ENCODE measurements around the gene RHBG.

The RHBG gene

DNA sequence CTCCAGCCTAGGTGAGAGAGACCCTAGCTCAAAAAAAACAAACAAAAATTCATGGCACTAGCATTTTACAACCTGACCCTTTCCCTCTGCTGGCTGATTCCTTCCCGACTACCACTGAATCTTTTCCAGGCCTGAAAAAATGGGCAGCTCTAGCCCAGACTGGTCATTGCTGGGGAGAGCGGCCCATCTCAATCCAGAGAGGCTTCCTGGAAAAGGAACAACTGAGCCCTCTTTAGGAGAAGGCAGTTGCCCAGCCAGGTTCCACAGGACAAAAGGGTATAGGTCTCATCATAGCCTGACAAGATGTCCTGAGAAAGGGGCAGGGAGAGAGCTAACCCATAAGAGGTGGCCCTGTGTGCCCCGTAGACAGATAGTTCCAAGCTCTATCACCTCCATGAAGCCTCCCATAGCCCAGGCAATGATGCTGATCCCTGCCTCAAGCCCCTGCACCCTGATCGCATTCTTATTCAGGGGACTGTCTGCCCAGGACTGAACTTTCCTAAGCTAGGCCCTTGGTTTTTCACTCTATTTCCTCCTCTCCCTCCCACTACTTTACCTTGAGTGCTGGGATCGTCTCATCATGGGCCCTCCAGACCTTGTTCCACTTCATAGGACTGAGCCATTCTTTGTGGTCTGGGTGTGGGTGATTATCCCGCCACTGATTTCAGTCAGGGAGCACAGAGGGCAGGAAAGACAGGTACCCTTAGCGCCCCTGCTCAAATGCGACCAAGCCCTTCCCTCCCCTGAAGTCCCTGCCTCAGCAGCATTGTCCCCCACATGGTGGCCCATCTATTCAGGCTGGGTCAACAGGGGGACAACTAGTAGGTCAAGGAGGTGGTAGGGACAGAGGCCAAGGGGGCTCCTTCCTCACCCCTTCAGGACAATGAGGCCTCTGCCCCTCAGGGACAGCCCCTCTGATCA is 18.2 kb downstream of the RHBG start:
- no peak for DNase-seq (ENCODE audit: low read depth)
- TF ChIP-seq, protein P1, sequence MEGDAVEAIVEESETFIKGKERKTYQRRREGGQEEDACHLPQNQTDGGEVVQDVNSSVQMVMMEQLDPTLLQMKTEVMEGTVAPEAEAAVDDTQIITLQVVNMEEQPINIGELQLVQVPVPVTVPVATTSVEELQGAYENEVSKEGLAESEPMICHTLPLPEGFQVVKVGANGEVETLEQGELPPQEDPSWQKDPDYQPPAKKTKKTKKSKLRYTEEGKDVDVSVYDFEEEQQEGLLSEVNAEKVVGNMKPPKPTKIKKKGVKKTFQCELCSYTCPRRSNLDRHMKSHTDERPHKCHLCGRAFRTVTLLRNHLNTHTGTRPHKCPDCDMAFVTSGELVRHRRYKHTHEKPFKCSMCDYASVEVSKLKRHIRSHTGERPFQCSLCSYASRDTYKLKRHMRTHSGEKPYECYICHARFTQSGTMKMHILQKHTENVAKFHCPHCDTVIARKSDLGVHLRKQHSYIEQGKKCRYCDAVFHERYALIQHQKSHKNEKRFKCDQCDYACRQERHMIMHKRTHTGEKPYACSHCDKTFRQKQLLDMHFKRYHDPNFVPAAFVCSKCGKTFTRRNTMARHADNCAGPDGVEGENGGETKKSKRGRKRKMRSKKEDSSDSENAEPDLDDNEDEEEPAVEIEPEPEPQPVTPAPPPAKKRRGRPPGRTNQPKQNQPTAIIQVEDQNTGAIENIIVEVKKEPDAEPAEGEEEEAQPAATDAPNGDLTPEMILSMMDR (conservative IDR thresholded peaks at IDR 0.05; ENCODE audit: low read length), result no peak
- H3K4me3 ChIP-seq (ENCODE audit: low read length), result no peak overlapping the region

DNA sequence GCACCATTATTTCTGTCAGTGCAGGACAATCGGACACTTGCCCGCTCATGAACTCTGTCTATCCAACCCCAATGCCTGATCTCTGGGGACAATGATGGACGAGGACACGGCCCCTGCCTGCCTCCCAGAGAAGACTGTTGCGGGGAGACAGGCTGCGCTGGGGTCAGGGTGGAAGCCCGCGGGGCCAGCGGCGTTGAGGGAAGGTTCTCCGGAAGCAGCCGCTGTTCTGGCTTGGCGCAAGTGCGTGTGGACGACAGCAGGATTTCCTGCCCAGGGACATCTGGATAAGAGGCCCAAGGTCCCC is 18.8 kb downstream of the RHBG start:
- DNase-seq (ENCODE audit: low read depth), result no peak
- H3K4me3 ChIP-seq (ENCODE audit: low read length), result no peak overlapping the region
- TF ChIP-seq, protein P1 (conservative IDR thresholded peaks at IDR 0.05; ENCODE audit: low read length), result no peak

DNA sequence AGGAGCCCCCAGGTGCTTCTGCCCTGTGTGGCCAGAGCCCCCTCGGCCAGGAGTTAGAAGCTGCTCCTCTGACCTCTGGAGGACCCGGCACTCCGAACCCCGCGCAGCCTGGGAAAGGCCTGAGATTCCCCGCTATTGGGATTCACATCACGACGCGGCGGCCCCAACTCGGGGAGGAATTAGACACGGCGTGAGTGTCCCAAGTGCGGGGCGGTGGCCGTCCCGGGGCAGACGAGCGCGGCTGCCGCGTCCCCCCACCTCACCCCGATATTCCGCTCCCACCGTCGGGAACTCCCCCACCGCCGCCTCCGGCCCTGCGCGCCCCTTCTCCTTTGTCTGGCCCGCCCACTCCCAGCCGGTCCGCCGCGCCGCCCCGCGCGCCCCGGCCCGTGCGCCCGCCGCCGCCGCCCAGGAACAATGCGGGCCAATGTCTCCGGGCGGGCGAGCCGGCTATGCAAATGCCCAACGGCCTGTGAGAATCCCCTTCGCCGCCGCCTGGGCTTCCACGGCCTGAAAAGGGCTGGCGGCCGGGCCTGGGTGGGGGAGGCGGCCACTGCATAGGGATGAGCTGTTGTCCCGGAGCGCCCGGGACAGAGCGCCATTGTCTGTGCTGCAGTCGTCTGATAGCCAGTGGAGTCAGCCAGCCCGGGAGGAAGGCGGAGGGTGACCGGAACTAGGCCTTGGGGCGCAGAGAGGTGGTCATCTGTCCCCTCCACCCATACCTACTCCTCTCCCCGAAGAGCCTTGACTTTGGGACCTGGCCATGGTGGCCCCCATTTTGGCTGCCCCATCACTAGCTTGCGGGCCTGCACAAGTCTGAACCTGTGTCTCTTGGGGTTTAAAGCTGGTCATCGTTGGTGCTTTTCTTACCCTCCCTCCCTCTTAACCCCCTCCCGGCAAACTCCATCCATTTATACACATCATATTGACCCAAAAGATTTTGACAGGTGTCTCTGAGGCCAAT is 19.4 kb downstream of the RHBG start:
- TF ChIP-seq, protein P1 (conservative IDR thresholded peaks at IDR 0.05; ENCODE audit: low read length), result no peak
- no peak overlapping the region for H3K4me3 ChIP-seq (ENCODE audit: low read length)
- no peak for DNase-seq (ENCODE audit: low read depth)

DNA sequence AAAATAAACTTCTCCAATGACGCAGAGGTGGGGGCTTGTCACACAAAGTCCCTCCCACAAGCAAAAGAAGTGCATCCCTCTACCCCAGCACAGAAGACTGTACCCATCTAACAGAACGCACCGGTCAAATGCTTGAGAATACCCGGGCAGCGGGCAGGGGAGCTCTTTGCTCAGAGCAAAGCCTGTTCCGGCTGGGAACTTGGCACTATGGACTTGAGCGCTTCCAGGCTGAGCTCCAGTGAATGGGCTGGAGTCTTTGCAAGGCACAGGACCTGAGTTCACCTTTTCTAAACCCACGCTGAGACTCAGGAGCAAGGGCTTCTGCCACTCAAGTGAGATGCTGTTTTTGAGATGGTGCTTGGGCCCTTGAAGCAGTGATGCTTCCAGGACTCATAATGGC is 20.3 kb downstream of the RHBG start:
- TF ChIP-seq, protein P1 (conservative IDR thresholded peaks at IDR 0.05; ENCODE audit: low read length), result no peak
- H3K4me3 ChIP-seq (ENCODE audit: low read length), result no peak overlapping the region
- no peak for DNase-seq (ENCODE audit: low read depth)

DNA sequence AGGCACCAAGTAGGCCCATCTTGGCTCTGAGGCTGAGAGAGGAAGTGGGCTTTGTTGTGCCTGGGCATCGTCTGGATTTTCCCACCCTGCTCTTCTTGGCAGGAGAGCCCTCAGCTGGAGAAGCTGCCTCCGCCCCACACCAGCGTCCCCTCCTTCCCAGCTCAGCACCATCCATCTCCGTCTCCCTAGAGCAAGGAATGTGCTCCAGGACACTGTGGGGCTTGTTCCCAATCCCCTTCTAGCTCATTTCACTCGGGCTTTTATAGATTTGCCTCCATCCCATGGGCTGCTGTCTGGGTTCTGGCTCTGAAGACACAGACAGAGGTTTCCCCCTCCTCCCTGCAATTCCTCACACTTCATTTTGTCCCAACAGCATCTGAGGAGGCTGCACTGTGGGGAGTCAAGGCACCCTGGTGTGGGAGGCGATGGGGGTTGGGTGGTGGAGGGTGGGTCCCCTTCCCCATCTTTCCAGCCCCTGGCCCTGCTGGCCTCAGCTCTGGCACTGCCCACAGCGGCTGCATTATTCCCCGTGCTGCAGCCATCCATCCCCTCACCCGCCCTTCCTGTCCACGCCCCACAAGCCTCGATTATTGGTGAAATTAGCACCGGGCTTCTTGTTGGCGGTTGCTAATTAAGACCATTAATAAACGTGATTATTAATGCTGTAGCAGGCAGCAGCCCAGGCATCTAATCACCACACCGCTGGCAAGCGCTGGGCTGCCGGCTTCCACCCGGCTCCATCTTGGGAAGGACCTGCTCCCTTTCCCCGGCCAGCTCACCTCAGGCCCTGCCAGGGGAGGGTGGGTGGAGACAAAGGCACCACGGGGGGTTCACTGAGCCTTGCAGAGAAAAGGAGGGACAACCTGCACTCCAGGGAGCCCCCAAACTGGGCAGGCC is 21.7 kb downstream of the RHBG start:
- no peak for DNase-seq (ENCODE audit: low read depth)
- H3K4me3 ChIP-seq (ENCODE audit: low read length), result no peak overlapping the region
- TF ChIP-seq, protein P1 (conservative IDR thresholded peaks at IDR 0.05; ENCODE audit: low read length), result no peak

DNA sequence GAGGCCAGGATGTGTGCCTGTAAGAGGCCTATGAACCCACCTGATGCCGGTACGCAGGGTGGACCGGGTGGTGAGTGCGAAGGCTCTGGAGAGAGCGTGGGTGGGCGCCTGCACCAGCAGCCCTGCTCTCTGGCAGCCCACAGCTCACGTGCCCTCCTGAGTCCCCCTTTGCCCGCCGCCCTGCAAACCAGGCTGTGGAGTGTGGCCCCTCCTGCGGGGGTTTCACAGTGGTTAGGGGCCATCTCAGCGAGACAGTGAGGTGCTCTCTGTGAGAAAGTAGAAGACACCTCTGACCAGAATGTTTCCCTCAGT is 22.3 kb downstream of the RHBG start:
- no peak overlapping the region for H3K4me3 ChIP-seq (ENCODE audit: low read length)
- DNase-seq (ENCODE audit: low read depth), result no peak
- TF ChIP-seq, protein P1 (conservative IDR thresholded peaks at IDR 0.05; ENCODE audit: low read length), result no peak
